Activated CD4-positive, alpha-beta T cell treated with anti-CD3 and anti-CD28 coated beads for 36 hours (primary cell): Measurements from ENCODE around the gene EDN2. TPM values are rescaled to one million over a fixed set of nuclear protein-coding genes. Genes with fewer than 3 reads are reported as not detected.

ENCODE experiments used
- ATAC-seq: fragments of 200-7000 bp; cut with Tn5 transposase; one replicate; pipeline ENCODE4 v1.10.0; 2021; ENCODE audit warnings: mild to moderate bottlenecking, moderate library complexity
- CTCF ChIA-PET: fragments of 350-600 bp; sonication (Branson Sonifier 250); formaldehyde crosslinking; loops from one replicate; lab custom pipeline; 2021; ENCODE audit warnings: antibody characterized with exemption; lab: Charles Lee
- POLR2A ChIA-PET: fragments of 350-600 bp; sonication (Branson Sonifier 250); formaldehyde crosslinking; loops from one replicate; lab custom pipeline; 2021; ENCODE audit warnings: antibody characterized with exemption, inconsistent platforms; lab: Charles Lee
- DNase-seq: peaks from one replicate; pipeline ENCODE4 v3.0.0-alpha.2; 2020
- H3K27ac Mint-ChIP-seq: one replicate; pipeline ENCODE4 v1.8.0; 2021; ENCODE audit warnings: mixed read lengths
- H3K27me3 Mint-ChIP-seq: one replicate; pipeline ENCODE4 v1.8.0; 2021; ENCODE audit warnings: mixed read lengths
- H3K36me3 Mint-ChIP-seq: one replicate; pipeline ENCODE4 v1.8.0; 2021; ENCODE audit warnings: low read depth, mixed read lengths
- H3K4me1 Mint-ChIP-seq: one replicate; pipeline ENCODE4 v1.8.0; 2021; ENCODE audit warnings: mixed read lengths
- H3K4me3 Mint-ChIP-seq: one replicate; pipeline ENCODE4 v1.8.0; 2021; ENCODE audit warnings: mild to moderate bottlenecking, moderate library complexity, mixed read lengths
- H3K9me3 Mint-ChIP-seq: one replicate; pipeline ENCODE4 v1.8.0; 2021; ENCODE audit warnings: low read depth, mixed read lengths
- intact Hi-C, 2 experiments: fragments of 100-400 bp; cut with DNase I in 1 of 2; cut with micrococcal nuclease in 1 of 2; formaldehyde crosslinking; loops; one replicate each; pipeline versions ENCODE4 v1.14.2 to v1.15.1; 2022 to 2024; cut with DNase I, micrococcal nuclease
- total RNA-seq, 2 experiments: library from RNA; stranded (reverse); gene quantifications; one replicate each; pipeline ENCODE4 v1.2.3, GENCODE V29; 2021

Gene EDN2
- total RNA-seq, 2 experiments from 2014 or later: not detected

DNA sequence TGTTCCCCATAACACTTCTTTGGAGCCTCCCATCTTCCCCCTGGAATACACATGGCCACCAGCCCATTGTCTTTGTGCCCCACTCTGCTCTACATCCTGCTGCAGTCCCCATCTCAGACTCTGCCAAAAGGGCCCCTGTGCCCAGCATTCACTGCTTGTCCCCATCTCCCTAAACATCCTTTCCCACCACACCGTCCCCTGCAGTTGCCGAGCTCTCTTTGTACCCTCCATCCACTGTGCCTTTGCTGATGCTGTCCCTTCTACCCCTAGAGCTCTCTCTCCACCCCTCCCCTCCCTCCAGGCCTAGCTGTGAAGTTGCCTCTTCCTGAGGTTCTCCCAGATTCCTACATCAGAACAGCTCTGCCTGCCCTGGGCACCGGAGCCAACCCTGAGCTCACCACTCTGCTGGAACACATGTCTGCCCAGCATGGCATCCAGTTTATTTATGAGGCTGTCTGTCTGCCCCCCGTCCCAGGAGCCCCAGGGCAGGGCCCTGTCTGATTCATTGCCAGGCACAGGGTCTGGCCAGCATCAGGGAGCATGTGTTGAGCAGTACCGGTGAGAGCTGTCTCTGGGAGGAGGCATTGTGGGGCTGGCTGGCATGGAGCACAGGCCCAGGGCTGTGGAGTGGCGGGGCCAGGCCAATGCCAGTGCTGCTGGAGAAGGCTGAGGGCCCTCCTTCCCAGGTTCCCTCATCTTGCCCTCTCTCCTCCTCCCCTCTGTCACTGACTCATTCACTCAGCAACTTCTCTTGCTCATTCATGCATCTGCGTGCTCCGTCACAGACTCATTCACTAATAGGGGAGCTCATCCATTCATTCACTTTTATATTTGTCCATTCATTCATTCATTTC is 28.8 kb downstream of the EDN2 start:
- ATAC-seq (no peak), DNase-seq (no peak)
- POLR2A ChIA-PET: interaction anchor here (0.6 kb wide), 1 partner anchor 602 kb away, joined by 3 read pairs; no protein-coding TSS in a partner anchor
- H3K9me3 Mint-ChIP-seq: no peaks in the 10 kb centered on the region
- no peaks in the 10 kb centered on the region for H3K36me3 Mint-ChIP-seq
- no peak overlapping the region for H3K4me3 Mint-ChIP-seq
- H3K4me1 Mint-ChIP-seq: no peaks in the 10 kb centered on the region
- H3K27ac Mint-ChIP-seq: no peak overlapping the region
- no peaks in the 10 kb centered on the region for H3K27me3 Mint-ChIP-seq
- CTCF ChIA-PET: no interaction called here
- intact Hi-C loops: no loop called here

DNA sequence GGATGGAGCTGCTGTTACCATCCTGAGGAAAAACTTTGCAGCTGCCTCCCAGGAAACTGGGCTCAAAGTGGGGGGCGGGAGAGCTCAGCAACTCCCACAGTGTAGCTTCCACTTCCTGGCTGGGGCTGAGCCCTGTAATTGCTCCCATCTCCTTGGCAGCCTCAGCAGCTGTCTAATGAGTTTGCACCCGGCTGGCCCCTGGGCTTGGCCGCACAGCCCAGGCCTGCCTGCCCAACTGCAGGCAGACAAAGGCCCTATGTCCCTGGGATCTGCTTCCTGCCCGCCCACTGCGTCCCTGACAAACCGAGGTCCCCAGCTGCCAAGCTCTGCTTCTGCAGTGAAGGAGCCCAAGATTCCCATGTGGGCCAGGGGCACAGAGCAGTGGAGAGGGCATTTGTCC is 30.1 kb downstream of the EDN2 start:
- ChIA-PET POLR2A (no interaction called here), CTCF (interaction anchor here (0.5 kb wide), 1 partner anchor 166 kb away, joined by 3 read pairs; no protein-coding TSS in a partner anchor)
- DNase-seq: no peak
- Mint-ChIP-seq H3K27me3 (no peaks in the 10 kb centered on the region), H3K9me3 (no peaks in the 10 kb centered on the region), H3K36me3 (no peaks in the 10 kb centered on the region), H3K27ac (no peak overlapping the region), H3K4me3 (no peak overlapping the region), H3K4me1 (no peaks in the 10 kb centered on the region)
- no peak for ATAC-seq
- intact Hi-C loops: no loop called here

DNA sequence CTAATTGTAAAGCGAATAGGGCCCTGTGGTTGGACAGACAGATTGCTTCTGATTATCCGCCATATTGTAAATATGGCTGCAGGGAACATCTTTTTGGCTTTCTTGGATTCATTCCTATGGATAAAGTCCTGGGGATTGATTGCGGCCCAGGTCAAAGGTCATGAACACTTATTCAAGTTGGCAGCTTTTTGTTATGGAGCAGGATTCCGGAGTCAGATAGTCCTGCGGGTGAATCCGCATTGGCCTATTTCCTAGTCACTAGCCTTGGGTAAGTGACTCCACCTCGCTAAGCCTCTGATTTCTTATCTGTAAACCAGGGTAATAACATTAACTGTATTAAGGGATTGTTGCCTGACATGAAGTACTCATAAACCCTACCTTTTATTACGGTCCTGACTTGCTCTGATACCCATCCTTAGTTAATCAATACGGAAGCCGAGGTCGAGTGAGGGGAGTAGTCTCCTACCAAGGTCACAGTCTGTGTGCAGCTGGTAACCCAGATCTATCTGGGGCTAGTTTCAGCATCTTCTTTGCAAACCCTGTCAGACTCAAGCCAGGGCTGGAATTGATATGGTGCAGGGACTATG is 31.7 kb downstream of the EDN2 start:
- POLR2A ChIA-PET: no interaction called here
- Mint-ChIP-seq H3K4me3 (no peak overlapping the region), H3K27ac (no peak overlapping the region), H3K36me3 (no peaks in the 10 kb centered on the region), H3K9me3 (no peaks in the 10 kb centered on the region), H3K4me1 (no peaks in the 10 kb centered on the region), H3K27me3 (no peaks in the 10 kb centered on the region)
- CTCF ChIA-PET: interaction anchor here (0.5 kb wide), 1 partner anchor 809 kb away, joined by 4 read pairs; no protein-coding TSS in a partner anchor
- ATAC-seq: no peak
- intact Hi-C loops: no loop called here
- DNase-seq: no peak

- no peak for ATAC-seq
- ChIA-PET POLR2A (no interaction called here), CTCF (interaction anchor here (0.8 kb wide), 1 partner anchor 18 kb away, joined by 4 read pairs; no protein-coding TSS in a partner anchor)
- Mint-ChIP-seq H3K9me3 (no peaks in the 10 kb centered on the region), H3K27ac (no peak overlapping the region), H3K36me3 (no peaks in the 10 kb centered on the region), H3K27me3 (peaks cover 3% of the 10 kb centered on the region), H3K4me1 (no peaks in the 10 kb centered on the region), H3K4me3 (no peak overlapping the region)
- intact Hi-C loops: no loop called here
- DNase-seq: no peak
Measured at GRCh38 chr1:41450747-41451285, 33.7 kb downstream of the EDN2 start.

- ATAC-seq (no peak), DNase-seq (no peak)
- intact Hi-C loops: no loop called here
- no peaks in the 10 kb centered on the region for H3K36me3 Mint-ChIP-seq
- no peaks in the 10 kb centered on the region for H3K4me1 Mint-ChIP-seq
- no peak overlapping the region for H3K27ac Mint-ChIP-seq
- no peaks in the 10 kb centered on the region for H3K9me3 Mint-ChIP-seq
- CTCF ChIA-PET: no interaction called here
- peaks cover 3% of the 10 kb centered on the region for H3K27me3 Mint-ChIP-seq
- no peak overlapping the region for H3K4me3 Mint-ChIP-seq
- POLR2A ChIA-PET: no interaction called here
Measured at GRCh38 chr1:41449326-41449921, 35.1 kb downstream of the EDN2 start.

DNA sequence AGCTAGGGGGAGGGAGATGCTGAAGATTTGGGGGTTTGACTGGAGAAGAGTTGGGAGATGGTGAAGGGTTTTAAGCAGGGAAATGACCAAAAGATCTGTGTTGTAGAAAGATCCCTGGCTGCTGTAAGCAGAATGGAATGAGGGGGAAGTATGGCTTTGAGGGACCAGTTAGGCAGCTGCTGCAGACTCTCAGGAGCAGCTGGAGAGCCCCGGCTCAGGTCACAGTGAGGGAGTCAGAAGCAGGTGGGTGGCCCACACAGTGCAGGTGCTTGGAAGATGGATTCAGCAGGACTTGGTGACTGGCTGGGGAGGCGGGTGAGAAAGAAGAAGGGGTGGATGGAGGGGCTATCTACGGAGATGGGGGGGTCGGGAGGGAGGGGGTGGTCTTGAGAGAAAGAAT is 35.7 kb downstream of the EDN2 start:
- Mint-ChIP-seq H3K4me3 (no peak overlapping the region), H3K27me3 (peaks cover 3% of the 10 kb centered on the region), H3K4me1 (no peaks in the 10 kb centered on the region), H3K36me3 (no peaks in the 10 kb centered on the region), H3K27ac (no peak overlapping the region), H3K9me3 (no peaks in the 10 kb centered on the region)
- intact Hi-C loops: no loop called here
- ATAC-seq (no peak), DNase-seq (no peak)
- ChIA-PET POLR2A (no interaction called here), CTCF (interaction anchor here (0.6 to 0.7 kb wide), 2 partner anchors 52 to 1929 kb away, joined by 3 read pairs; no protein-coding TSS in a partner anchor)

GRCh38 chr1:41447995-41448770 is 36.3 kb downstream of the EDN2 start:
- Mint-ChIP-seq H3K27ac (no peak overlapping the region), H3K4me1 (no peaks in the 10 kb centered on the region), H3K4me3 (no peak overlapping the region), H3K9me3 (no peaks in the 10 kb centered on the region), H3K27me3 (peaks cover 3% of the 10 kb centered on the region), H3K36me3 (no peaks in the 10 kb centered on the region)
- ChIA-PET CTCF (interaction anchor here (0.6 to 0.7 kb wide), 2 partner anchors 52 to 1930 kb away, joined by 3 read pairs; no protein-coding TSS in a partner anchor), POLR2A (no interaction called here)
- intact Hi-C loops: no loop called here
- DNase-seq (no peak), ATAC-seq (no peak)

- no peaks in the 10 kb centered on the region for H3K4me1 Mint-ChIP-seq
- no peak for ATAC-seq
- intact Hi-C loops: no loop called here
- no peak overlapping the region for H3K27ac Mint-ChIP-seq
- H3K27me3 Mint-ChIP-seq: peaks cover 3% of the 10 kb centered on the region
- H3K36me3 Mint-ChIP-seq: no peaks in the 10 kb centered on the region
- no peak for DNase-seq
- ChIA-PET CTCF (interaction anchor here (2.6 kb wide), 1 partner anchor 14 kb away, joined by 8 read pairs; no protein-coding TSS in a partner anchor), POLR2A (interaction anchor here (0.6 kb wide), 1 partner anchor 18 kb away, joined by 3 read pairs; no protein-coding TSS in a partner anchor)
- H3K4me3 Mint-ChIP-seq: no peak overlapping the region
- H3K9me3 Mint-ChIP-seq: no peaks in the 10 kb centered on the region
Measured at GRCh38 chr1:41446851-41447610, 37.5 kb downstream of the EDN2 start.

DNA sequence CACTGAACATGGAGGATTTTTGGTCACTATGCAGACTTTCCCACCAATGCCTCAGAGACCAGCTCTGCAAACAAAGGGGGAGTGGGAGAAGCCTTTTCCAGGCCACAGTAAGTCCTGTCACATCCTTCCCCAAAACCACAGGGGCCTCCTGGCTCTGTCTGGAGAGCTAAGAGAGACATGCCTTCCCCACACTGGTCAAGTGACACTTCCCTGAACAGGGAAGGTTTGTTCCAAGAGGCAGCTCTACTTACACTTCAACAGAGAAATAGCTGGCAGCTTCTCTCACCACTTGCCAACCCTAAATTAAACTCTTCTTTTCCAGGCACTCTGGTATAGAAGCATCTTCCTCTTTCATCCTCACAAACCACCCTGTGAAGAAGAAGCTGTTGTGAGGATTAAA is 39.7 kb downstream of the EDN2 start:
- Mint-ChIP-seq H3K4me3 (no peak overlapping the region), H3K27me3 (peaks cover 3% of the 10 kb centered on the region), H3K4me1 (no peaks in the 10 kb centered on the region), H3K9me3 (no peaks in the 10 kb centered on the region), H3K36me3 (no peaks in the 10 kb centered on the region), H3K27ac (no peak overlapping the region)
- DNase-seq (no peak), ATAC-seq (no peak)
- ChIA-PET CTCF (interaction anchor here (0.7 to 2.6 kb wide), 4 partner anchors 11 to 322 kb away, joined by 3 to 8 read pairs (median 3); no protein-coding TSS in a partner anchor), POLR2A (no interaction called here)
- intact Hi-C loops: no loop called here

- intact Hi-C loops: no loop called here
- Mint-ChIP-seq H3K4me3 (no peak overlapping the region), H3K27ac (no peak overlapping the region), H3K27me3 (peaks cover 3% of the 10 kb centered on the region), H3K36me3 (no peaks in the 10 kb centered on the region), H3K9me3 (no peaks in the 10 kb centered on the region), H3K4me1 (no peaks in the 10 kb centered on the region)
- ATAC-seq (no peak), DNase-seq (peak; percentile 28)
- ChIA-PET CTCF (interaction anchor here (0.7 to 1.1 kb wide), 3 partner anchors 42 to 322 kb away, joined by 3 to 5 read pairs (median 3); no protein-coding TSS in a partner anchor), POLR2A (no interaction called here)
Measured at GRCh38 chr1:41444246-41444645, 40.2 kb downstream of the EDN2 start.
